Inflammatory macrophage treated with lipopolysaccharide for 1 hour (primary cell): ENCODE measurements around the gene WDR87.
"Not testable (repeated sequence)": the region's sequence is repeated elsewhere in the genome, so short reads cannot be mapped to it uniquely, and the experiment has no call there.

ENCODE experiments used
- DNase-seq, 2 donors: peaks; one replicate each; pipeline ENCODE4 v3.0.0-alpha.2; 2020 to 2022

WDR87 gene

GRCh38 chr19:37929355-37929923 lies 23.0 kb upstream of the WDR87 start:
- no peak for DNase-seq

DNA sequence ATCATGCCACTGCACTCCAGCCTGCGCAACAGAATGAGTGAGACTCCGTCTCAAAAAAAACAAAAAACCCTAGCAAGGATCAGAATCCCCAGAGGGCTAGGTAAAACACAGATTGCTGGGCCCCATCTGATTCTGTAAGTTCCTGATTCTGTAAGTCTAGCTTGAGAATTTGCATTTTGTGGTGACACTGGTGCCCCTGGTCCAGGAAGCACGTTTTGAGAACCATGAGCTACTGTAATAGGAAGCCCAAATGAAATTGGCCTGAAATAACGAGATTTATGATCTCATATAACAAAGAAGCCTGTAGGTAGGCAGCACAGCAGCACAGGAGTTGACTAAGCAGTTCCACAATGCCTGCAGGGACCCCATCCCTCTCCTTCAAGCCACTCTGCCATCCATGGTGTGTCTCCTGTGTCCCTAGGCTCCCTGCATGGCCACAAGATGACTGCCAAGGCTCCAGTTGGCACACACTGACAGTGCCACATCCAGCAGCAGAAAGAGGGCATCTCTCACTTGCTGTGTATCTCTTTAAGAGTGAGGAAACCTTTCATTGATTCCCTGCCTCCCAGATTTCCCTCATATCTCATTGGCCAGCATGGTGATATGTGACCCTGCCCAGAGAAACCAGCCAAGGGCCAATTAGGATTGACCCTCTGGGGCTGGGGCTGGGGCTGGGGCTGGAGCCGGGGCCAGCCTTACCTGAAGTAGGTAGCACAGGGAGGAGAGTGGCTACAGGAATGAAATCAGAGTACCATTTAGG lies 22.3 kb upstream of the WDR87 start:
- peak; percentile 39 to 43 for DNase-seq

- no peak for DNase-seq
These were observed 20.3 kb upstream of the WDR87 start for GRCh38 chr19:37926711-37927110.

GRCh38 chr19:37926255-37926654 lies 19.9 kb upstream of the WDR87 start:
- DNase-seq: no peak

DNA sequence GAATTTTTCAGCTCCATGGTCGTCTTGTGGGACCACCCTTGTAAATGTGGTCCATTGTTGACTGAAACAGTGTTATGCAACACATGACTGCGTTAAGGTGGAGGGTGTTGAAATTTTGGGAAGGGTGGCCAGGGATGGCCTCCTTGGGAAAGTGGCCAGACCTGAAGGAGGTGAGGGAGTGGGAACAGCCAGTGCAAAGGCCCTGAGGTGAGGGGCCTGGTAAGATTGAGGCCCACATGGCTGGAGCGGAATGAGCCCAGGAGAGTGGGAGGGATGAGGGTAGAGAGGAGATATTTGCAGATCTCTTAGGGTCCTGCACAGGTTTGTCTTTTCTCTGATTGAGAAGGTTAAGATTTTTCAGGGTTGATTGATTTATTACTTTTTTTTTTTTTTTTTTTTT lies 18.8 kb upstream of the WDR87 start:
- DNase-seq: no peak

GRCh38 chr19:37924573-37924972 lies 18.2 kb upstream of the WDR87 start:
- not testable (repeated sequence) for DNase-seq

- DNase-seq: no peak
These were observed 14.4 kb upstream of the WDR87 start for GRCh38 chr19:37920591-37921450.

GRCh38 chr19:37914908-37915307 lies 8.5 kb upstream of the WDR87 start:
- DNase-seq: peak in 1 of 2 donors; percentile 11

- no peak for DNase-seq
These were observed 3.3 kb upstream of the WDR87 start for GRCh38 chr19:37909661-37910199.

- DNase-seq: peak in 1 of 2 donors; percentile 4
These were observed 1.5 kb upstream of the WDR87 start for GRCh38 chr19:37907735-37908455.

DNA sequence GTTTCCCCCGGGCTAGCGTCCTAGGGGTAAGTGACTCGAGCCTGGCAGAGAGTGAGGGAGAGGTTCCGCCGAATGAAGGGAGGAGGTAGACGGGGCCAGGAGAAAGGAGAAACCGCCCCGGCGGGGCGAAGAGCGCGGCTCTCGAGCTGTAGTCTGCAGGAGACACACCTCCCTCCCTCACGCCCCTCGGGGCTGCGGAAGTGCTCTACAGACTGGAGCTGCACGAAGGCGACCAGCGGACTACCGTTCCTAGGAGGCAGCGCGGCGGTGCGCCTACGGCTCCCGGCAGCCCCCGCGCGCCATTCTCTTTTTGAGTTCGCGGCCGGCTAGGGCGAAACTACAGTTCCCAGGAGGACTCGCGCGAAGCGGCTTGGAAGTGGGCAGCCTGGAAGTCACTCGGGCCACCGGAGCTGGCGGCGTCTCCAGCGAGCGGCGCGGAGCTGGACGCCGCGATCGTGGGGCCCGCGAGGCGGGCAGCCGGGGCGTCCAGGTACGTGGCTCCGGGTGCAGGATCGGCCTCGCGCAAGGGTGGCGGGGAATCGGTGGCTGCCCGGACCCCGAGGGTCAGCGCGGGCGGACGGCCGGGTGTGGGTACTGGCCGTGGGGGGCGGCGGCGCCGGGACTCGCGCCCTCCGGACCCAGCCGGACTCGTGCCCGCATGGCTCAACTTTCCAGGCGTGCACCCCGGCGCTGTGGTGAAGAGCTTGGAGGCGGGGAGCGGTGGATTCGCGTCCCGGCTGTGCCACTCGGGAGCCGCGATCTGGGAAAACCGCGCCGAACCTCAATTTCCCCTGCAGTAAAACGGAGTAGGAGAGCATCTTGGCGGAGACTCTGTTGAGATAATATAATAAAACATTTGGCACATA lies 708 bp upstream of the WDR87 start, which contains the start of gene SIPA1L3:
Gene SIPA1L3 (plus strand): TSS at position 340 of the 866 bp plus-strand sequence. CDS start 174,358 bp downstream, outside the sequence.
- DNase-seq: peak; percentile 93 to 97

DNA sequence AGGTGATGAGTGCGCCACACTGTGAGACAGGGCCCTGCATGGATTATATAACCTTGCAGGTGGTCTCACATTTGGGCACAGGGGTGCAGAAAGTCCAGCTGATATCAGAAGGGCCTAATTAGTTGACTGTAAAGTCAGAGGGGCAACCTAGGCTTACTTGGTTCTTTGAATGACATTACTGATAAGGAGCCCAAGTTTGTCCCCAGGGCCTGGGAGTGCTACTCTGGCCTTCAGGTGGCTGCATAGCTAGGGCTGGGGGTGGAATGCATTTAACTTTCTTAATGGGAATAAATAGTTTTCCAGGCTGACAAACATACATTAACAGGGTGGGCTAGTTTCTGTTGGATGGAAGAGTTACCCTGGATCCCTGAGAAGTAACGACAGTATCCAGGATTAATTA lies 3.3 kb downstream of the WDR87 start:
- no peak for DNase-seq

DNA sequence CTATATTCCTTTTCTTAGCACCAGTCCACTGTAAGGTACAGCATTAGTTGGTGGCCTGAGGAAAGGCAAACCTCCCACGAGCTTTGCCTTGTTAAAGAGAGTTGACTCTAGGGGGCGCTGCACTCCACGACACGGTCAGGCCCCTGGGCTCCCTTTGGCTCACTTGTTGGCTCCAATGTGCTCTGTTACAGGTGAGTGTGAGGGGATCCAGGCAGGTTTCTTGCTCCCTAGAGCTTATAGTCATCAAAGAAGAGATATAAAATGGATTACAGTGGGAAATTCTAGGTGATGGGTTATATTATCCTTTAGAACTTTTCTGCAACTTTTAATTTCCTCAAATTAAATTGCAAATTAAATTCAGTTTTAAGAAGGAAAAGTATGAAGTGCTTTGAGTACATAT lies 3.7 kb downstream of the WDR87 start:
- peak; percentile 34 to 91 for DNase-seq

DNA sequence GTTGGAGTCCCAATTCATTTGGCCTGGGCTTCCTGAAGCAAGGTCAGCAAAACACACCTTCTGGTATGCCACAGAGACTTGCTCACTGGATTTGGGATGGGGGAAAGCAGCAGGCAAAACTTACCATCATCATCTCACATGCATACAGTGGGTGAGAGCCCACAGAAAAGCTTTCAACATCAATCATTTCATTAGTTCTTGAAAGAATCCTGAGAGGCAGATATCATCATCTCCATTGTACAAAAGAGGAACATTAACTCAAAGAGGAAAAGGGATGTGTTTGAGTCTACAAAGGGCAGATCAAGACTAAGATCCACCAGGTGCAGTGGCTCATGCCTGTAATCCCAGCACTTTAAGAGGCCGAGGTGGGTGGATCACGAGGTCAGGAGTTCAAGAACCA lies 6.4 kb downstream of the WDR87 start:
- DNase-seq: peak in 1 of 2 donors; percentile 25

GRCh38 chr19:37899453-37899852 lies 6.9 kb downstream of the WDR87 start:
- no peak for DNase-seq

- DNase-seq: no peak
These were observed 10.2 kb downstream of the WDR87 start for GRCh38 chr19:37896180-37896579.

- no peak for DNase-seq
These were observed 12.4 kb downstream of the WDR87 start for GRCh38 chr19:37893845-37894575.

- no peak for DNase-seq
These were observed 19.8 kb downstream of the WDR87 start for GRCh38 chr19:37886571-37886970.

- no peak for DNase-seq
These were observed 21.0 kb downstream of the WDR87 start for GRCh38 chr19:37885392-37885791.

GRCh38 chr19:37877147-37877546 lies 29.2 kb downstream of the WDR87 start:
- DNase-seq: no peak

GRCh38 chr19:37876032-37876431 lies 30.4 kb downstream of the WDR87 start:
- DNase-seq: no peak
